ENCODE data around the gene RAB17.

Gene RAB17, protein sequence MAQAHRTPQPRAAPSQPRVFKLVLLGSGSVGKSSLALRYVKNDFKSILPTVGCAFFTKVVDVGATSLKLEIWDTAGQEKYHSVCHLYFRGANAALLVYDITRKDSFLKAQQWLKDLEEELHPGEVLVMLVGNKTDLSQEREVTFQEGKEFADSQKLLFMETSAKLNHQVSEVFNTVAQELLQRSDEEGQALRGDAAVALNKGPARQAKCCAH

DNA sequence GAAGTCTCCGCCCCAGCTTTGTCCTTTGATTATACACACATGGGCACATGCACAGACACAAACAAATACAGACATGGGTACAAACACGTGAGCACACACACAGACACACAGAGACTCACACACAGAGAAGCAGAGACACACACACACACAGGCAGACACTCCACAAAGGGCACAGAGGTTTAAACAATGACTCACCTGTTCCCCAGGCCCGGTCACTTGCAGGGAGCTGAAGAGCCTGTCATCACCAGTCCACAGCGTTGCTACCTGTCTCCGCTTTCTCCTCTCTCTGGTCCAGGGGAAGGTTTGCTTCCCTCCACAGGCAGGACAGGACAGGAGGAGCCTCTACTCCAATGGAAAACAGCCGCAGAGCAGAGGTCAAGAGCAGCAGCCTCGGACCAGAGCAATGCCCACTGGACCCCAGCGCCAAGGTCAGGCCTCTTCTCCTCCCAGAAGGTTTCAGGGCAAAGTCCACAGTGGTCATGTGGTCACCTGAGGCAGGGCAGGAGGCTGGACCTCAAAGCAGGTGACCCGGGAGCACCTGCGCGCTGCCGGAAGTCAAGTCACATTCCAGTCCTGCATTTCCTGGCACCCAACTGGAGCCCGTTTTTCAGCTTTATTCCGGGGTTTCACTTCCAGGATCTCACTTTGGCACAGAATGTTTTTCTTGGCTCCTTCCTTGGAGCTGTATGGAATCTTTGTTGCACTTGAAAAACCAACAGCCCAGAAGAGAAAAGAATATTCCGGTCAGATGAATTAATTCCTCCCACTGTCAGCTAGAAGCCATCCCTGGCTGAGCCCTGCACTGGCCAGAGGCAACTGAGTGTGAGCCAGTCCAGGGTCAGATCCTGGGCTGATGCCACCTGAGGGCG lies at the start of gene RAB17:
Gene RAB17, minus strand, starts transcription at position 463 of the 869 bp plus-strand sequence. CDS start 4,580 bp downstream, outside the sequence.
- no peak for DNase-seq

DNA sequence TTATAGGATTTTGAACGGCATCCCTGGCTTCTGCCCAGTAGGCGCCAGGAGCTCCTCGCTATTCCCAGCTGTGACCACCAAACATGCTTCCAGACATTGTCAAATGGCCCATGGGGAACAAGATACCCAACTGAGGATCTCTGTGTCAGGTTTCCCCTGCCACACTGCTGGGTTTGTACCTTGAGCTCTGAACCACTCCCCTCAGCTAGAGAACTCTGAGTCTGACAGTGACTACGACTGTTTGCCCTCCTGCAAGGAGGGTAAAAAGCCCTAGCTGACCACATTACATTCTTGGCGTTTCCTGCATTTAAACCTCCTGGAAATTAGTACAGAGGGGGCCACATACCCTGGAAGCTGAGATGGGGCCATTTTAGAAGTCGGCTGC lies 49.3 kb upstream of the RAB17 start:
- no peak for DNase-seq

DNA sequence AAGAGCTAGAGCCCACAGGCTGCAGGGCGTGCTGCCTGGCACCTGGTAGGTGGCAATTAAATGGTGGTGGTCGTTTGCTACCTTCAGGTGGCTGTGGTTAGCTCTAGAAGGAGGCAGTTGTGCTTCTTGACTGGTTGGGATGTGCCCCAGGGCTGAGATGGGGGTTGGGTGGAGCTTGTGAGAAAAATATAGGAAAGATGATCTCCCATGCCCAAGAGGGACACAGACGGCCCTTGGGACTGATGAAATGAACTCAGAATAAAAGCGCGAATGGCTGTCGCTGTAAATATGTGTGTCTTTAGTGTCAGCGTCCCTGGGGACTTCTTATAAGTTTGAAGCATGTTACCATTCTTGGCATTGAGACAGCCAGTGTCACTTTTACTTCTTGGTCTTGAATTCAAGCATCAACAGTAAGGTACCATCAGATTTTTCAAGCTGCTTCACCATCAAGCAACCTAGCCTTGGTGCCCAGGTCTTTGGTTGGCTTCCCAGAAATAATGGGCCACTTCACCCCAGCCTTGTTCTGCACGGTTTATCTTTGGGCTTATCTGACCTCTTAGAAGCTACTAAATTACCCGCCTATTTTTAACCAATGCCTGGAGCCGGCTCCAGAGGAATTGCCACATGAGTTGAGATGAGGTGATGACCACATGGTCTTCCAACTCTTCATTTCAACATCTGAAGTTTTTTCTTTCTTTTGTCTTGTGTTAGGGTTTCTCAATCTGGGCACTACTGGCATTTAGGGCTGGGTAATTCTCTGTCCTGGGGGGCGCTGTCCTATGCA lies 48.7 kb upstream of the RAB17 start:
- no peak for DNase-seq

DNA sequence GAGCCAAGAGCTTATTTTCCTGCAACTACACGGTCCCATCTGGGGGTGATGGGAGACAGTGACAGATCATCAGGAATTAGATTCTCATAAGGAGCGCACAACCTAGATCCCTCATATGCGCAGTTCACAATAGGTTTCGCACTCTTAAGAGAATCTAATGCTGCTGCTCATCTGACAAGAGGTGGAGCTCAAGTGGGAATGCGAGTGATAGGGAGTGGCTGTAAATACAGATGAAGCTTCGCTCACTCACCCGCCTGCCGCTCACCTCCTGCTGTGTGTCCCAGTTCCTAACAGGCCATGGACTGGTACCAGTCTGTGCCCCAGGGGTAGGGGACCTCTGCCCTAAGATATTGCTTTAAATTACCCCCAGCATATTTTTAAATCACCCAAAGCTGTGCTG lies 47.6 kb upstream of the RAB17 start:
- DNase-seq, result no peak

DNA sequence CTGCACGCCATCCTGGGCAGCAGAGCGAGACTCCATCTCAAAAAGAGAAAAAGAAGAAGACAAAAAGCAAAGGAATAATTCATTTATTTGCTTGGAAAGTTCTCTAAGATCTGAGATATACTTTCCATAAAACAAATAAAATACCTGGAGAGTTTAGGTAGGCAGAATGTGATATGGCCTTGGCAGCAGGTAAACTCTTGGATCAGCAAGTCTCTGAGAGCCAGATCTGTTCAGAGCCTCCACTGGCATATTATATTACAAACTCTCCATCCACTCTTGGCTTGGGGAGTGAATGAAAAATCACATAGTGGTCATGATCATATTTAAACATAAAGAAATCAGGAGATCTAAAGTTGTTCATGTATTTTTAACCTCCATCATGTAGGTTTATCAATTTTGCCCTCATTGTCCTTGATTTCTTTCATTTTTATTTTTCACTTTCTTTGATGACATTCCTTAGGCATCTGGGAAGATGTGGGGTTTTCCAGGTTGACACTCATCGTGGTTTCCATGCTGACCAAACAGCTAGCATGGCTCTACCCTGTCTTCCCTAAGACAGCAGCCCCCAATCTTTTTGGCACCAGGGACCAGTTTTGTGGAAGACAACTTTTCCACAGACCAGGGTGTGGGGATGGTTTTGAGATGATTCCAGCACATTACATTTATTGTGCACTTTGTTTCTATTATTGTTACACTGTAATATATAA lies 47.0 kb upstream of the RAB17 start:
- DNase-seq, result no peak

DNA sequence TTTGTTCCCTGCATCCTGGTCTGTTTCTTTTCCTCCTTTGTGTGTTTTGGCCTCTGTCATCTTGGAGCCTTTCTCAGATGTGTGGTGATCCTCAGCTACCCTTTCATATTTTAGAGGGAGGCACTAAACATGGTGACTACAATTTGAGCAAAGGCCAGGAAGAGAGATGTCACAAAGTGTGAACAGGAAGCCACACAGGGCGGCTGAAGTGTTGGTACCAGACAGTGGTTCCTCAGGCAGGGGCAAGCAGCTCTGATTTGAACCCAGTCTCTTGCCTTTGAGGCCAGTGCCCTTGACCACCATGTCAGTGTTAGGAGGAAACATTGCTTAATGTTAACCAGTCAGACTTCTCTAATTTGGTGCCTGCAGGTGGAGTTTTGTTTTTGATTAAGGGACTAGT lies 46.0 kb upstream of the RAB17 start:
- no peak for DNase-seq

DNA sequence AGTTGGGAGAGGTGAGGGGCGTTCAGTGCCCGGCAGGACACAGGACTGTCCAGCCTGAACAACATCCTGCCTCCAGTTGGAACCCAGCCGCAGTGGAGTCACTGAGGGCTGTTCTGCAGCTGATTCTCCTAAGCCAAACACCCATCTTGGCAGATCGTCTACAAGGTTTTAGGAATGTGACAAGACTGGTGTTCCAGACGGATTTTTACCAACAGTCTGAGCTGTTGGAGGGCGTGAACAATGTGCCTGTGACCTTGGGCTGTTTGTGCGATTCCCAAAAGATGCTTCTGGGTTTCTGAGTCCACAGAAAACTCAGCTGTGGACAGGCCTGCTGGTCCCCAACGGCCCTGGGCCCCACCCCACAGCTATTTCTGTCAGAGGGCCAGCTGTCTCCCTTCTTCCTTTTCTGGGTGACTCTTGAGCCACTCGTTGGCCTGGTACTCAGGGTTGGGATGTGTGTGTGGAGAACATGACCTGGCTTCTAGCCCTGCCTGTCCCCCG lies 42.6 kb upstream of the RAB17 start:
- DNase-seq, result no peak

DNA sequence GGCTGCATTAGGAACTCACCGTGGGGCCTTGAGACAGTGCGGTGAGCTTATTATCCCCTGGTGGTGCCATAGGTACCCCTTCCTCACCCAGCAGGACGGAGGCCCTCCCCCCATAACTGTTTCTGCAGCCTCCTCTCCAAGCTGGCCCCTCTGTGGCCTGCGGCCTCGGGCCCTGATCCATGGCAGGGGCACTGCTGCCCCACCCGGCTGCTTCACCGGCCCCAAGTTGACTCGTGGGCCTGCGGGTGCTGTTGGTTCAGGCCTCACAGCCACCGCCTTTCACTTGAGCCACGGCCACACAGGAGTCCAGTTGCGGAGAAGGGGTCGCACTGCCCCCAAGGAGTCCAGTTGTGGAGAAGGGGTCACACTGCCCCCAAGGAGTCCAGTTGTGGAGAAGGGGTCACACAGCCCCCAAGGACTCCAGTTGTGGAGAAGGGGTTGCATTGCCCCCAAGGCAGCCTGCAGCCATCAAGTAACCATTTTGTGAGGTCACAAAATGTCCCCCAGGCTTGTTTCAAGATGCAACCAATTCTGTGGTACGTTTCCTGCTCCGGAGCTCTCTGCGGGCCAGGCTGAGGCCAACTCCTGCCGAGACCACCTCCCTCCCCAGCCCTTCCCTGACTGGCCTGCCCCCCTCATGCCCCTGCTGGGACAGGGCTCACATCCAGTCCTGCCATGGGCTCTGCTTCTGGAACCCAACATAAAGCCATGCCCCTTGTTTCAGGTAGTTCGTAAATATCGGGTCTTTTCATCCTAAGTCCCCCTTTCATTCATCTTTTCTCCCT lies 41.5 kb upstream of the RAB17 start:
- no peak for DNase-seq

DNA sequence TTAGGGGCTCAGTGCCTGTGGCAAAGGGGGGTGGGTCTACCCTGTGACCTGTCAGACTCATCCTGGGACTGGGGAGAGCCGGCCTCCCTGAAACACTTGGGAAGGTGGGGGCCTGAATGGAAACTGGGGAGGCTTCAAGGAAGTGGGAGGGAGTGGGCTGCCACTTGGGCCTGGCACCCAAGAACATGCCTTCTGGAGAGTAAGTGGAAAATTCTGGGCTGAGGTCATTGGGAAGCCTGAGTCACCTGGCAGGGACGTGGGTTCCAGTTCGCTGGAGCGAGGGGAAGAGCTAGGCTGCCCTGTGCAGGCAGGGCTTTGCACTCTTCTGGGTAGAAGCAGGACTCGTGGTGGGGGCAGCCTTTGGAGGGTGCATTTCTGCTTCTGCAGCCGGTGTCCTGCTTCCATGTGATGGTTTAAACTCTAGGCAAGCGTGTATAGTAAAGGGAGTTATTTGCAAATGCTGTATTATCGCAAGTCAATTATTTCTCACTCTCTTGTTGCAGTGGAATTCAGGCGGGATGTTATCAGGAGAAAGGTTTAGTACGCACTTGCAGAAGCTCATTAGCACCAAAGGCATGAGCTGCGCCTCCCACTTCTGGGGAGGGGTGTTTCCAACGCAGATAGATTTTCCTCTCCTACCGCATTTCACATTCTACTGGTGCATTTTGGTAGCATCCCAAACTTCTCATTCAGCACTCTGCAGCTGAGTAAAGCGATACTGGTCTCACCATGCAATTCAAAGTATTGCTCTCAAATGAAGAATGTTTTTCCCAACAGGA lies 40.7 kb upstream of the RAB17 start:
- no peak for DNase-seq

DNA sequence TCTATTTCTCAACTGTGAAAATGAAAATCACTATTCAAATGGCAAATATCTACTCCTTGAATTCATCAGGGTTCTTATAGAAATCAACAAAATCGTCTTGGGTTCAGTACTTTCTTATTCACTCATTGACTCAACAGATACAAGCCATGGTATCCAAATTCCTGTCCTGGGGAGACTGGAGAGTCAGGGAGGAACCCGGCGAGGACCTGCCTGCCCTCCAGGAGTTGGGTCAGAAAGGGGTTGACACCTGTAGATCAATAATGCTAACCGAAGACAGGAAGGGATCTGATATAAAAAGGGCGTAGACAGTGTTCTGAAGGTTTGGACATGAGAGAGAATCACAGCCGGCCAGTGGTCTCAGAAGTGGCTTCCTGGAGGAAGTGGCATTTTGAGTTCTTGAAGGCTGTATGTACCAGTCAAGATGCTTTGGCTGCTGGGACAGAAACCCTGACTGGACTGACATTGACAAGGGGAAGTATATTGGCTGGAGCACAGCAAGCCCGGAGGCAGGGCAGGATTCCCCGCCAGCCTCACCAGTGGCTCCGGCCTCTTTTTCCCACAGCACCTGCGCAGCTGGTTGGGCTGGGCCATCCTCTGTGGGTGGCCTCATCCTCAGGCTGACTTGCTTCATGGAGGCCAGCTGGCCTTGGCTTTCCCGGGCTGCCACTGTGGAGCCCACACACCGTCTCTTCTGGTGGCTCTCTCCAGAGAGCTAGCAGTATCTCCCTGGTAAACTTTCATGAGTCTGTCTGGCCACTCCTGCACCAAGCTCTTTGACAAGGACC lies 39.9 kb upstream of the RAB17 start:
- DNase-seq, result no peak

DNA sequence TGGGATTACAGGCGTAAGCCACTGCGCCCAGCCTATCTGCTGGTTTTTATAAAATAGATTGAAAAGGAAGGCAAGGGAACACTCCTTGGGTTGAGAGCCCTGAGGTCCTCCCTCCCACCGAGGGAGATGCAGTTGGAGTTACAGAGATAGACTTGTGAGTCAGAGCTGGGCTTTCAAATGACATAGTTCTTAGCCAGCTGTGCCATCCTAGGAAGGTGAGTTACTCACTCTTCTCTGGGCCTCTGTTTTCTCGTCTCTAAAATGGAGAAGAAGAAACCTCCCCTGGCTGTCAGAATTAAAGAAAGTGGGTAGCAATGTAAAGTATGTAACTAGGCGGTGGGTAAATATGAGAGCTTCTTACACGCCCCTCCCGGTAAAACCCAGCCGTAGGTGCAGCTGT lies 39.2 kb upstream of the RAB17 start:
- no peak for DNase-seq

DNA sequence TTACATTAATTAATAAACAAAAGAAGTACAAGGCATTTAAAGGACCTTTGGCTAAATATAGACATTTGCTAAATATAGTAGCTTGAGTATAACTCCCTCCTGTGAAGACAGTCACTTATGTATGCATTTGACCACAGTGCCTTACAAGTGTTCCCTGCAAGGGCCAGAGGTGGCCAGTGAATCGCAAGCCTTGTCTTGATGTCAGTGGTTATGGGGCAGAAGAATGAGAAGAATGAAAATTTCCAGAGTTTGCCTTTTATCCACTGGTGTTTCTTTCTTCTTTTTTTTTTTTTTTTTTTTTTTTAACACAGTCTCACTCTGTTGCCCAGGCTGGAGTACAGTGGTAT lies 38.6 kb upstream of the RAB17 start:
- no peak for DNase-seq

DNA sequence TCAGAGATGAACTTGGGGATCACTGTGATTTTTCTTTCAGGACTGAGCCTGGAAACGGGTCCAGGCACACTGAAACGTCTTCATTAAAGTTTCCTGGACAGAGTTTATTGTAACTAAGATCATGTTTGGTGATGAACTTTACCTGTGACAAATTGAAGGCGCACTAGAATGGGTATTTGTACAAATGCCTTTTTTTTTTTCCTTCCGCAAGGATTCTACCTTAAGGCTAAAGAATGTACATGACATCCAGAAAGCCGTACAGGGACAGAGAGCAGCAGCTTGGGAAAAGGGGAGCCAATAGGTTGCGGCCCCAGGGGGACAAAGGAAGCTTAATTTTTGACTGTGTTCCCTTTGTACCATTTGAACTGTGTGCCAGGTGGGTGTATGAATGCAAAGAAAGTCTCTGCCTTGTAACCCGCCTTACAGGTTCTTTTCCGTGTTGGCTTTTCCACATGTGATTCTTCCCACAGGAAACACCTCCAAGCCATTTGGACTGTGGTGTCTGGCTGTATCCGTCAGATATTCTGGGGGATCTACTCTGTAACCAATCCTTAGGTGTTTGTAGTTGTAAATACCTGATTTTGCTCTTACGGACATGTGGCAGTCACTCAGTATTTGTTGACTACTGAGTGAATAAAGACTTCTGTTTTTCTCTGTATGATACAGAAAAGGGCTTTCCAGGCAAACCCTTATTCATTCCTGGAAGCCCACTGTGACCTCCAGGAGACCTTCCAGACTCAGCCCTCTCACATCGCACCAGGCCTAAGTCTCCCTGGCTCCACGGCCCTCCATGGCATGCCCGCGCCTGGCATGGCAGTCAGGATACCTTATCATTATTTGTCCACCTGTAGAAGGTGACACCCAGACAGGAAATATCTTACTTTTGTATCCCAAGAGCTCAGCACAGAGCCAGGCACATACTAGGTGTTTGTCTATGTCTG lies 38.0 kb upstream of the RAB17 start:
- DNase-seq, result no peak

DNA sequence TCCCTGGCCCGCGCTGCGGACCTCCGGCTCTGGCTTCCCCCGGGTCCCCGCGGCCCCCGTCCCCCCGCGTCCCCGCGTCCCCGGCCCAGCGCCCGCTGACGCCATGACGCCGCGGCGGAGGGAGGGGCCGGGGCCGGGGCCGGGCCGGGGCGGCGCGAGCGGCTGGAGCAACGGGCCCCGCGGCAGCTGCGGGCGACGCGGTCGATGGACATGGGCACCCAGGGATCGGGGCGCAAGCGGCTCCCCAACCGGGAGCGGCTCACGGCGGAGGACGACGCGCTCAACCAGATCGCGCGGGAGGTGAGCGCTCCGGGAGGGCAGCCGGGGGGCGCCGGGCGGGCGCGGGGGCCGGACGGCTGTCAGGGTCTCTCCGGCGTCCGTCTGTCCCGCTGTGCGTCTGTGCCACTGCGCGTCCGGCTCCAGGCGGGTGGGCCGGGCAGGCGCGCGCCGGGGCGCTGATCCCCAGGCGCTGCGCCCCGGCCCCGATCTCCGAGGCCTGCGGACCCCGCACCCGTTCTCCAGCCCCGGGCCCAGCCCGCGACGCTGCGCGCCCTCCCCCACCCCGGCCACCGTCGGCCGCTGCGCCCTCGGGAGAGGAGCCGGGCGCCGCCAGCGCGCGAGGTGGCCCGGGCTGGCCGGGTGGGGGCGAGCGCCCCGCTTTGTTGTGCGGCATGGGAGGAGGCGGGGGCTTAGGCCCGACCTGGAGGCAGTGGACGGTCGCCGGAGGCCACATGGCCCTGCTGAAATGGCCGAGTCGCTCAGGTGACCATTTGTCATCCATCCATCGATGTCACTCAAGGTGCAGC lies 37.1 kb upstream of the RAB17 start, which contains the start of gene LRRFIP1:
Gene LRRFIP1, plus strand, starts transcription at position 147 of the 806 bp plus-strand sequence. Its CDS starts 58 bp downstream, at position 205.
- DNase-seq, result no peak

DNA sequence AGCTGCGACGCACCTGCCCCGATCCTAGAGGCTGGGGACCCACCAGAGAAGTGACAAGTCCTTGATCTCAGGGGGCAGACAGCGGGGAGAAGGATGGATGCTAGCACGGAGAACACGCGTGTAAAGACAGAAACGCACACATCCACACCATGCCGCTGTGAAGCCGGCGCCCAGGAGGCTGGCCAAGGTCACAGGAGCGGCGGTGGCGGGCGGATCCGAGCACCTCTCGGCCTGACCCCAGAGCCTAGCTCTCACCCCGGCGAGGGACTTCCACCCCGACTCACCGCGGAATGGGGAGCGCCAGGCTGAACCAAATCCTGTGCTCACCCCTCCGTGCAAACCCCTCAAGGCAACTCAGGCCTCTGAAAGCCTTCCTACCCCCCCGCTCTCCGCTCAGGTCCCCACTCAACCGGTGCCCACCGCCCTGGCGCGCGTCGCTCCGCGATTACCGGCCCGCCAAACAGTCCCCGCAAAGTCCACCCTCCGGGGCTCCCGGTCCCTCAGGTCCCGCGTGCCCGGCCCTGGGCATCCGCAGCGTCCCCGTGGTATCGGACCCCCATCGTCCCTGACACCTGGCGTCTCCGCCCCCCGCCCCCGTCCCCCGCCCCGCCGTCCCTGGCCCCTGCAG lies 36.4 kb upstream of the RAB17 start:
- no peak for DNase-seq

DNA sequence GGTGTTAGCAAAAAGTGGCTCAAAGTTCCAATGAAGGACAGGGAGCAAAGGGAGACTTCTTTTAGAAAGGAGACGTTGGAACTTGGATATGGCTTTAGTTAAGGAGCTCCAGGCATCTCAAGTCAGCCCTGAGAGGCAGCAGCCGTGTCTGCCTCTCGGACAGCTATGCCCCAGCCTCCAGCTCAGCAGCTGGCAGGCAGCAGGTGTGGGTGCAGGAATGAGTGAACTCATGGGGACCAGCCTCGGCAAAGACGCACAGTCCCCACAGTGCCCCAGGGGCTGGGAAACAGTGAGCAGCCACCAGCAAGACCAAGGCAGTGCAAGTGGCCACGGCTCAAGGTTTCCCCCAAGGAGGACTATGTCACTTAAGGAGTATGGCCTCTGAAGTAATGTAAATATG lies 35.2 kb upstream of the RAB17 start:
- no peak for DNase-seq

DNA sequence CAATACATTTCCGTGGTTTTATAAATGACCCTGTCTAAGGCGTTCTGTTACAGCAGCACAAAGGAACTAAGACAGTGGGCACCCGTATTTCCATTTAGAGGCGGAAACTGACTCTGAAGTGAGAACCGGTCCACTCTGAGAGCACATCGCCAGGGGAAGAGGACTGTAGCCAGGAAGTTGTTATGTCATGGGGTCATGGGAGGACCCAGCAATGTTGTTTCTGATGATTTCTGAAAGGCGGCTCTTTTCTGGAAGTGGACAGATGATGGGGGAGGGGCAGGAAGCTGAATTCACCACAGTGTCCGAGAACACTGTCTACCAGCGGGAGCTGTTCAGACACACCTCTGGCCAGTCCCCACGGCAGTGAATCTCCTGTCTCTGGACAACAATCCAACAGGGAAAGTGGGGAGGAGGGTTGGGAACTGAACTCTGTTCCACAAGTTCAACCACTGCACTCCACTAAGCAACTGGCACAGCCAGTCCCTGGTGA lies 34.7 kb upstream of the RAB17 start:
- no peak for DNase-seq

DNA sequence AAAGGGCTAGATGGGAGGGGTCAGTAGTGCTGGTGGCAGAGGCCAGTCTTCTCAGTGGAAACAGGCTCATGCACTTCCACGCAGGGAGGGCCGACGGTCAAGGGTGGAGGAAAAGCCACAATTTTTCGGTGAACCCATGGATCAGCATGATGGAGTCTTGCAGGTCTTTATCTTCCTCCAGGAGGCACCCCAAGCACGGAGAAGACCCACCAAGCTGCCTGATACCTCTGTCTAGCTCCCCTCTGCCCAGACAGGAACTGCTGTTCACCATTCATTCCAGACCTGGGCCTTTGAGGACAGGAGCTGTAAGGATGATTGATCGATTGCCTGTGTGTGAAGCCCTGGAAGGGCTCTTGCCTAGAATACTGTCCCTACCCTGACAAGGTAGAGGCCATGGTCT lies 34.0 kb upstream of the RAB17 start:
- DNase-seq, result no peak

Data from NCI-H524 treated with DMSO at 0.1 percent for 48 hours (cell line).